ENCODE data around the gene S100A12.

S100A12 gene

GRCh38 chr1:153340356-153340755, 35.1 kb downstream of the S100A12 start:
- TF ChIP-seq CTCF (IDR thresholded peaks at IDR 0.05; ENCODE audit: extremely low read depth, missing control alignments) = no peak
- no peak for DNase-seq (ENCODE audit: low spot score)

- TF ChIP-seq CTCF (IDR thresholded peaks at IDR 0.05; ENCODE audit: extremely low read depth, missing control alignments) = no peak
- peak; percentile 23 for DNase-seq (ENCODE audit: low spot score)
These were observed 35.6 kb downstream of the S100A12 start for GRCh38 chr1:153339802-153340201.

GRCh38 chr1:153337980-153338853, 37.2 kb downstream of the S100A12 start:
- DNase-seq (ENCODE audit: low spot score) = no peak
- no peak for TF ChIP-seq CTCF (IDR thresholded peaks at IDR 0.05; ENCODE audit: extremely low read depth, missing control alignments)

- TF ChIP-seq CTCF (IDR thresholded peaks at IDR 0.05; ENCODE audit: extremely low read depth, missing control alignments) = no peak
- DNase-seq (ENCODE audit: low spot score) = no peak
These were observed 38.8 kb downstream of the S100A12 start for GRCh38 chr1:153336650-153337049.

- no peak for TF ChIP-seq CTCF (IDR thresholded peaks at IDR 0.05; ENCODE audit: extremely low read depth, missing control alignments)
- no peak for DNase-seq (ENCODE audit: low spot score)
These were observed 41.5 kb downstream of the S100A12 start for GRCh38 chr1:153333902-153334301.

- TF ChIP-seq CTCF (IDR thresholded peaks at IDR 0.05; ENCODE audit: extremely low read depth, missing control alignments) = no peak
- no peak for DNase-seq (ENCODE audit: low spot score)
These were observed 50.5 kb downstream of the S100A12 start for GRCh38 chr1:153324912-153325311.

Data from GM20000 (cell line).